SU-DHL-6 (cell line): ENCODE data around the gene SPINK7.

Source experiments
- EZH2phosphoT487 ChIP-seq: fragments of 200-600 bp; sonication (generic), shearing (Covaris generic); conservative IDR thresholded peaks from 2 replicates; pipeline ENCODE4 v1.6.1; 2018; ENCODE audit warnings: mild to moderate bottlenecking, antibody characterized with exemption, low read length, moderate library complexity, mixed read lengths
- TF ChIP-seq, protein P1 (sequence below): fragments of 200-600 bp; sonication (generic); IDR thresholded peaks from one replicate; pipeline ENCODE4 v1.5.1; 2017; ENCODE audit warnings: antibody characterized with exemption, mild to moderate bottlenecking, low read length, moderate library complexity; ENCODE audit not compliant: insufficient read depth, poor library complexity, severe bottlenecking

DNA sequence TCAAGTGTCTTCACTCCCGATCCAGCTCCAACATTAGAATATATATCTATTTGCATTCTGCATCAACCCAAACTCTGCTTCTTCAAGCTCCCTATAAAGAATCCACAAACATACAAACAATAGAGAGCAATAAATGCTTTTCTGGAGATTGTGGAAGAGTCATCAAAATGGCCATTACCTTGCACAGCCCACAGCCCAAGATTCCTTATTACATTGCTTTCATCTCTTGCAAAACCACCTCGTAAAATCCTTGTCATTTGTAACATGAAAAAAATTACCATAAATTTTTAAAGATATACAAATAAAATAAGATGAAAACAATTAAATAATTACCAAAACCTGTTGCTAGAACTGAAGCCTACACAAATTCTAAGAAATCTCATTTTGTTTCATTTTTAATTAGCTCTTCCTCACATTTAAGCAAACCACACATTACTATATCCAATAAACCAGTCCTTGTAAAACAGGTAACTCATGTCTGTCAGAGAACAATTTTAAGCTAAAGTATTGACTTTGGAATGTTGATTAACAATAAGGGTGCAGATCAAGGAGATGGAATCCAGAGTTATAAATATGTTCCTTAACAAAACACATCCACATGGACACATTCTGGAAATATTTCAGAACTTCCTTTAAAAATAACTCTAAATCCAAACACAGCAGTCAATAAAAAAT, 30.3 kb downstream of the SPINK7 start:
- TF ChIP-seq, protein P1, sequence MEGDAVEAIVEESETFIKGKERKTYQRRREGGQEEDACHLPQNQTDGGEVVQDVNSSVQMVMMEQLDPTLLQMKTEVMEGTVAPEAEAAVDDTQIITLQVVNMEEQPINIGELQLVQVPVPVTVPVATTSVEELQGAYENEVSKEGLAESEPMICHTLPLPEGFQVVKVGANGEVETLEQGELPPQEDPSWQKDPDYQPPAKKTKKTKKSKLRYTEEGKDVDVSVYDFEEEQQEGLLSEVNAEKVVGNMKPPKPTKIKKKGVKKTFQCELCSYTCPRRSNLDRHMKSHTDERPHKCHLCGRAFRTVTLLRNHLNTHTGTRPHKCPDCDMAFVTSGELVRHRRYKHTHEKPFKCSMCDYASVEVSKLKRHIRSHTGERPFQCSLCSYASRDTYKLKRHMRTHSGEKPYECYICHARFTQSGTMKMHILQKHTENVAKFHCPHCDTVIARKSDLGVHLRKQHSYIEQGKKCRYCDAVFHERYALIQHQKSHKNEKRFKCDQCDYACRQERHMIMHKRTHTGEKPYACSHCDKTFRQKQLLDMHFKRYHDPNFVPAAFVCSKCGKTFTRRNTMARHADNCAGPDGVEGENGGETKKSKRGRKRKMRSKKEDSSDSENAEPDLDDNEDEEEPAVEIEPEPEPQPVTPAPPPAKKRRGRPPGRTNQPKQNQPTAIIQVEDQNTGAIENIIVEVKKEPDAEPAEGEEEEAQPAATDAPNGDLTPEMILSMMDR, result no peak
- no peak for TF ChIP-seq EZH2phosphoT487
